CD4-positive, alpha-beta memory T cell (primary cell): Measurements from ENCODE around the gene CLIP2. TPM values are rescaled to one million over a fixed set of nuclear protein-coding genes. Genes with fewer than 3 reads are reported as not detected.
"Not testable (repeated sequence)": the region's sequence is repeated elsewhere in the genome, so short reads cannot be mapped to it uniquely, and the experiment has no call there.

Source experiments
- CTCF ChIA-PET: fragments of 350-600 bp; sonication (Branson Sonifier 250); formaldehyde crosslinking; loops from one replicate; lab custom pipeline; 2021; ENCODE audit warnings: inconsistent platforms; ENCODE audit not compliant: partially characterized antibody; lab: Charles Lee
- POLR2A ChIA-PET: fragments of 350-600 bp; sonication (Branson Sonifier 250); formaldehyde crosslinking; loops from one replicate; lab custom pipeline; 2021; ENCODE audit not compliant: partially characterized antibody; lab: Charles Lee
- DNase-seq, 5 donors: peaks; one replicate each; pipeline versions ENCODE4 v3.0.0 to v3.0.0-alpha.2; 2020 to 2022; ENCODE audit warnings: mixed read lengths in 1 of 5
- H3K27ac ChIP-seq: one replicate; pipeline ENCODE4 v1.7.0; 2013; ENCODE audit warnings: low read depth, low read length
- H3K27me3 ChIP-seq: 2 replicates; pipeline ENCODE4 v1.7.0; 2013; ENCODE audit warnings: mild to moderate bottlenecking, low read length, moderate library complexity; ENCODE audit not compliant: insufficient read depth
- H3K36me3 ChIP-seq: 2 replicates; pipeline ENCODE4 v1.7.0; 2013; ENCODE audit warnings: mild to moderate bottlenecking, low read length, moderate library complexity; ENCODE audit not compliant: insufficient read depth
- H3K4me1 ChIP-seq: 2 replicates; pipeline ENCODE4 v1.7.0; 2013; ENCODE audit warnings: mild to moderate bottlenecking, low read length, moderate library complexity; ENCODE audit not compliant: insufficient read depth
- H3K4me3 ChIP-seq, 2 donors: one replicate each; pipeline ENCODE4 v1.7.0; 2013; ENCODE audit warnings: low read length in 2 of 2, mild to moderate bottlenecking in 1 of 2
- H3K9me3 ChIP-seq, 2 donors: one replicate each; pipeline ENCODE4 v1.7.0; 2013; ENCODE audit warnings: low read length in 2 of 2, control low read depth in 1 of 2; ENCODE audit not compliant: control insufficient read depth in 1 of 2
- H3K27ac Mint-ChIP-seq, 7 donors: one replicate each; pipeline ENCODE4 v1.8.0; 2020 to 2021; ENCODE audit warnings: mixed read lengths in 7 of 7, mild to moderate bottlenecking in 6 of 7, inconsistent platforms in 3 of 7, moderate library complexity in 3 of 7
- H3K27me3 Mint-ChIP-seq, 2 donors: one replicate each; pipeline ENCODE4 v1.8.0; 2020 to 2021; ENCODE audit warnings: mixed read lengths in 2 of 2
- H3K36me3 Mint-ChIP-seq, 2 donors: one replicate each; pipeline ENCODE4 v1.8.0; 2020 to 2021; ENCODE audit warnings: mixed read lengths in 2 of 2, inconsistent platforms in 1 of 2, mild to moderate bottlenecking in 1 of 2
- H3K4me1 Mint-ChIP-seq, 4 donors: one replicate each; pipeline ENCODE4 v1.8.0; 2020 to 2021; ENCODE audit warnings: mixed read lengths in 4 of 4, mild to moderate bottlenecking in 1 of 4
- H3K4me3 Mint-ChIP-seq, 8 donors: one replicate each; pipeline ENCODE4 v1.8.0; 2020 to 2021; ENCODE audit warnings: mixed read lengths in 8 of 8, mild to moderate bottlenecking in 7 of 8, moderate library complexity in 6 of 8, inconsistent platforms in 3 of 8
- H3K9me3 Mint-ChIP-seq, 8 donors: one replicate each; pipeline ENCODE4 v1.8.0; 2020 to 2021; ENCODE audit warnings: mixed read lengths in 8 of 8, mild to moderate bottlenecking in 5 of 8, inconsistent platforms in 3 of 8, moderate library complexity in 1 of 8
- intact Hi-C: fragments of 100-400 bp; cut with micrococcal nuclease; formaldehyde crosslinking; loops from one replicate; pipeline ENCODE4 v1.15.1; 2023
- polyA plus RNA-seq, 2 donors: library from polyadenylated mRNA; unstranded; fragments of 300-500 nt; fragmentation: Illumina TruSeq; gene quantifications; one replicate each; pipeline ENCODE4 v1.2.3, GENCODE V29; 2021
- total RNA-seq, 2 experiments: library from RNA; stranded (reverse); gene quantifications; one replicate each; pipeline ENCODE4 v1.2.3, GENCODE V29; 2021

The CLIP2 gene
- total and polyA plus RNA-seq, 4 experiments from 2014 or later, result 0.15 to 5.7 (median 1.7) TPM

- Histone ChIP-seq H3K9me3 (no peaks in the 10 kb centered on the region), H3K4me3 (no peak overlapping the region), H3K36me3 (no peaks in the 10 kb centered on the region), H3K4me1 (no peaks in the 10 kb centered on the region), H3K27ac (no peak overlapping the region), H3K27me3 (no peaks in the 10 kb centered on the region)
- Mint-ChIP-seq H3K27ac (no peak overlapping the region), H3K36me3 (no peaks in the 10 kb centered on the region), H3K4me3 (no peak overlapping the region), H3K27me3 (peaks cover 0 to 4% of the 10 kb centered on the region in 2 donors), H3K9me3 (no peaks in the 10 kb centered on the region), H3K4me1 (peaks cover 3 to 11% (median 5%) of the 10 kb centered on the region in 4 donors)
- CTCF ChIA-PET, result interaction anchor here (0.7 to 1.2 kb wide), 2 partner anchors 25 to 169 kb away, joined by 3 to 4 read pairs; no protein-coding TSS in a partner anchor
- intact Hi-C loops, result no loop called here
- DNase-seq, result no peak
- POLR2A ChIA-PET, result no interaction called here
These were observed 86.6 kb downstream of the CLIP2 start for GRCh38 chr7:74375726-74376220.

GRCh38 chr7:74376256-74377036, 87.2 kb downstream of the CLIP2 start:
- peak overlapping the region in 1 of 7 donors; percentile 30 for H3K27ac Mint-ChIP-seq
- Histone ChIP-seq H3K9me3 (no peaks in the 10 kb centered on the region), H3K4me3 (no peak overlapping the region), H3K36me3 (no peaks in the 10 kb centered on the region), H3K4me1 (no peaks in the 10 kb centered on the region), H3K27ac (no peak overlapping the region), H3K27me3 (no peaks in the 10 kb centered on the region)
- H3K4me1 Mint-ChIP-seq, result peaks cover 3 to 8% (median 5%) of the 10 kb centered on the region in 4 donors
- CTCF ChIA-PET, result no interaction called here
- POLR2A ChIA-PET, result no interaction called here
- no peak overlapping the region for H3K4me3 Mint-ChIP-seq
- H3K36me3 Mint-ChIP-seq, result no peaks in the 10 kb centered on the region
- H3K9me3 Mint-ChIP-seq, result no peaks in the 10 kb centered on the region
- peaks cover 0 to 4% of the 10 kb centered on the region in 2 donors for H3K27me3 Mint-ChIP-seq
- no peak for DNase-seq
- intact Hi-C loops, result no loop called here

GRCh38 chr7:74379938-74380337, 90.7 kb downstream of the CLIP2 start:
- H3K27ac Mint-ChIP-seq, result no peak overlapping the region
- H3K4me3 Mint-ChIP-seq, result no peak overlapping the region
- no peak overlapping the region for H3K27ac ChIP-seq
- H3K27me3 Mint-ChIP-seq, result no peaks in the 10 kb centered on the region
- no peaks in the 10 kb centered on the region for H3K4me1 Mint-ChIP-seq
- H3K9me3 Mint-ChIP-seq, result no peaks in the 10 kb centered on the region
- no peak overlapping the region for H3K4me3 ChIP-seq
- no peaks in the 10 kb centered on the region for H3K9me3 ChIP-seq
- no peaks in the 10 kb centered on the region for H3K36me3 Mint-ChIP-seq
- POLR2A ChIA-PET, result no interaction called here
- DNase-seq, result no peak
- CTCF ChIA-PET, result interaction anchor here (3.1 kb wide), 1 partner anchor 21 kb away, joined by 10 read pairs; no protein-coding TSS in a partner anchor
- intact Hi-C loops, result no loop called here
- no peaks in the 10 kb centered on the region for H3K4me1 ChIP-seq
- no peaks in the 10 kb centered on the region for H3K36me3 ChIP-seq
- no peaks in the 10 kb centered on the region for H3K27me3 ChIP-seq

- POLR2A ChIA-PET, result no interaction called here
- Histone ChIP-seq H3K27me3 (no peaks in the 10 kb centered on the region), H3K4me3 (no peak overlapping the region), H3K9me3 (no peaks in the 10 kb centered on the region), H3K4me1 (no peaks in the 10 kb centered on the region), H3K27ac (no peak overlapping the region), H3K36me3 (no peaks in the 10 kb centered on the region)
- Mint-ChIP-seq H3K4me3 (no peak overlapping the region), H3K9me3 (no peaks in the 10 kb centered on the region), H3K4me1 (no peaks in the 10 kb centered on the region), H3K36me3 (no peaks in the 10 kb centered on the region), H3K27me3 (no peaks in the 10 kb centered on the region), H3K27ac (no peak overlapping the region)
- no peak for DNase-seq
- intact Hi-C loops, result no loop called here
- CTCF ChIA-PET, result interaction anchor here (3.1 kb wide), 1 partner anchor 20 kb away, joined by 10 read pairs; no protein-coding TSS in a partner anchor
These were observed 91.5 kb downstream of the CLIP2 start for GRCh38 chr7:74380720-74381119.

GRCh38 chr7:74384086-74384485, 94.9 kb downstream of the CLIP2 start:
- H3K9me3 ChIP-seq, H3K27ac ChIP-seq, CTCF ChIA-PET, H3K9me3 Mint-ChIP-seq, H3K4me3 Mint-ChIP-seq, H3K27me3 ChIP-seq, intact Hi-C loops, POLR2A ChIA-PET, H3K27ac Mint-ChIP-seq, H3K4me1 Mint-ChIP-seq, H3K36me3 Mint-ChIP-seq, H3K4me1 ChIP-seq, H3K36me3 ChIP-seq, H3K27me3 Mint-ChIP-seq, DNase-seq, H3K4me3 ChIP-seq: not testable (repeated sequence)

GRCh38 chr7:74384854-74385253, 95.6 kb downstream of the CLIP2 start:
- H3K27ac ChIP-seq, H3K4me3 ChIP-seq, H3K27me3 ChIP-seq, H3K9me3 Mint-ChIP-seq, H3K4me1 Mint-ChIP-seq, DNase-seq, H3K36me3 Mint-ChIP-seq, H3K4me1 ChIP-seq, H3K9me3 ChIP-seq, H3K27ac Mint-ChIP-seq, H3K27me3 Mint-ChIP-seq, H3K36me3 ChIP-seq, POLR2A ChIA-PET, intact Hi-C loops, H3K4me3 Mint-ChIP-seq: not testable (repeated sequence)
- CTCF ChIA-PET, result interaction anchor here (2.0 kb wide), 1 partner anchor 16 kb away, joined by 8 read pairs; no protein-coding TSS in a partner anchor

- Histone ChIP-seq H3K27ac (no peak overlapping the region), H3K27me3 (no peaks in the 10 kb centered on the region), H3K36me3 (no peaks in the 10 kb centered on the region), H3K4me3 (no peak overlapping the region), H3K9me3 (no peaks in the 10 kb centered on the region), H3K4me1 (no peaks in the 10 kb centered on the region)
- intact Hi-C loops, result no loop called here
- DNase-seq, result no peak
- no peaks in the 10 kb centered on the region for H3K4me1 Mint-ChIP-seq
- no peaks in the 10 kb centered on the region for H3K9me3 Mint-ChIP-seq
- POLR2A ChIA-PET, result no interaction called here
- CTCF ChIA-PET, result interaction anchor here (0.8 to 1.0 kb wide), 2 partner anchors 14 to 181 kb away, joined by 3 to 4 read pairs; no protein-coding TSS in a partner anchor
- peak overlapping the region in 1 of 7 donors; percentile 57 for H3K27ac Mint-ChIP-seq
- no peaks in the 10 kb centered on the region for H3K27me3 Mint-ChIP-seq
- no peak overlapping the region for H3K4me3 Mint-ChIP-seq
- no peaks in the 10 kb centered on the region for H3K36me3 Mint-ChIP-seq
These were observed 98.4 kb downstream of the CLIP2 start for GRCh38 chr7:74387606-74388005.
